ENCODE data around the gene SLF1.

SLF1 gene

GRCh38 chr5:94689908-94690307 lies 71.4 kb downstream of the SLF1 start:
- Mint-ChIP-seq H3K36me3 (ENCODE audit: low read depth) (peaks cover 25% of the 10 kb centered on the region), H3K9me3 (no peaks in the 10 kb centered on the region), H3K27me3 (ENCODE audit: low read depth) (no peaks in the 10 kb centered on the region), H3K27ac (no peak overlapping the region), H3K4me1 (ENCODE audit: low read depth) (peaks cover 12% of the 10 kb centered on the region), H3K4me3 (no peak overlapping the region)

GRCh38 chr5:94690778-94691177 lies 72.3 kb downstream of the SLF1 start:
- Mint-ChIP-seq H3K36me3 (ENCODE audit: low read depth) (peaks cover 25% of the 10 kb centered on the region), H3K27me3 (ENCODE audit: low read depth) (no peaks in the 10 kb centered on the region), H3K27ac (no peak overlapping the region), H3K9me3 (no peaks in the 10 kb centered on the region), H3K4me1 (ENCODE audit: low read depth) (peaks cover 12% of the 10 kb centered on the region), H3K4me3 (no peak overlapping the region)

- H3K36me3 Mint-ChIP-seq (ENCODE audit: low read depth), result peaks cover 24% of the 10 kb centered on the region
- no peaks in the 10 kb centered on the region for H3K27me3 Mint-ChIP-seq (ENCODE audit: low read depth)
- H3K4me1 Mint-ChIP-seq (ENCODE audit: low read depth), result peaks cover 10% of the 10 kb centered on the region
- H3K27ac Mint-ChIP-seq, result no peak overlapping the region
- no peak overlapping the region for H3K4me3 Mint-ChIP-seq
- no peaks in the 10 kb centered on the region for H3K9me3 Mint-ChIP-seq
These were observed 72.8 kb downstream of the SLF1 start for GRCh38 chr5:94691291-94691690.

GRCh38 chr5:94691949-94692348 lies 73.5 kb downstream of the SLF1 start:
- H3K36me3 Mint-ChIP-seq (ENCODE audit: low read depth), result peaks cover 22% of the 10 kb centered on the region
- H3K27ac Mint-ChIP-seq, result no peak overlapping the region

GRCh38 chr5:94692581-94692980 lies 74.1 kb downstream of the SLF1 start:
- peaks cover 18% of the 10 kb centered on the region for H3K36me3 Mint-ChIP-seq (ENCODE audit: low read depth)
- peaks cover 10% of the 10 kb centered on the region for H3K4me1 Mint-ChIP-seq (ENCODE audit: low read depth)
- no peaks in the 10 kb centered on the region for H3K9me3 Mint-ChIP-seq
- H3K27me3 Mint-ChIP-seq (ENCODE audit: low read depth), result no peaks in the 10 kb centered on the region
- H3K4me3 Mint-ChIP-seq, result no peak overlapping the region
- H3K27ac Mint-ChIP-seq, result no peak overlapping the region

More at GRCh38 chr5:94691949-94692348, 73.5 kb downstream of the SLF1 start:
- H3K4me3 Mint-ChIP-seq, result no peak overlapping the region
- H3K27me3 Mint-ChIP-seq (ENCODE audit: low read depth), result no peaks in the 10 kb centered on the region
- H3K9me3 Mint-ChIP-seq, result no peaks in the 10 kb centered on the region
- peaks cover 10% of the 10 kb centered on the region for H3K4me1 Mint-ChIP-seq (ENCODE audit: low read depth)

GRCh38 chr5:94693043-94693822 lies 74.8 kb downstream of the SLF1 start:
- H3K4me3 Mint-ChIP-seq, result no peak overlapping the region
- H3K36me3 Mint-ChIP-seq (ENCODE audit: low read depth), result peaks cover 18% of the 10 kb centered on the region
- peak overlapping the region; percentile 10 for H3K27ac Mint-ChIP-seq
- H3K27me3 Mint-ChIP-seq (ENCODE audit: low read depth), result no peaks in the 10 kb centered on the region
- no peaks in the 10 kb centered on the region for H3K9me3 Mint-ChIP-seq
- H3K4me1 Mint-ChIP-seq (ENCODE audit: low read depth), result peaks cover 10% of the 10 kb centered on the region

GRCh38 chr5:94693845-94694370 lies 75.4 kb downstream of the SLF1 start:
- Mint-ChIP-seq H3K9me3 (no peaks in the 10 kb centered on the region), H3K36me3 (ENCODE audit: low read depth) (peaks cover 15% of the 10 kb centered on the region), H3K4me1 (ENCODE audit: low read depth) (peaks cover 10% of the 10 kb centered on the region), H3K27me3 (ENCODE audit: low read depth) (no peaks in the 10 kb centered on the region), H3K27ac (no peak overlapping the region), H3K4me3 (no peak overlapping the region)

- no peaks in the 10 kb centered on the region for H3K27me3 Mint-ChIP-seq (ENCODE audit: low read depth)
- H3K36me3 Mint-ChIP-seq (ENCODE audit: low read depth), result peaks cover 12% of the 10 kb centered on the region
- H3K9me3 Mint-ChIP-seq, result no peaks in the 10 kb centered on the region
- H3K27ac Mint-ChIP-seq, result no peak overlapping the region
- H3K4me3 Mint-ChIP-seq, result no peak overlapping the region
- peaks cover 10% of the 10 kb centered on the region for H3K4me1 Mint-ChIP-seq (ENCODE audit: low read depth)
These were observed 76.2 kb downstream of the SLF1 start for GRCh38 chr5:94694671-94695070.

- H3K9me3 Mint-ChIP-seq, result no peaks in the 10 kb centered on the region
- no peak overlapping the region for H3K27ac Mint-ChIP-seq
- no peaks in the 10 kb centered on the region for H3K27me3 Mint-ChIP-seq (ENCODE audit: low read depth)
- peaks cover 5% of the 10 kb centered on the region for H3K36me3 Mint-ChIP-seq (ENCODE audit: low read depth)
- peaks cover 21% of the 10 kb centered on the region for H3K4me1 Mint-ChIP-seq (ENCODE audit: low read depth)
- H3K4me3 Mint-ChIP-seq, result no peak overlapping the region
These were observed 79.7 kb downstream of the SLF1 start for GRCh38 chr5:94698197-94698596.

GRCh38 chr5:94699562-94699961 lies 81.1 kb downstream of the SLF1 start:
- Mint-ChIP-seq H3K9me3 (no peaks in the 10 kb centered on the region), H3K27me3 (ENCODE audit: low read depth) (no peaks in the 10 kb centered on the region), H3K36me3 (ENCODE audit: low read depth) (peaks cover 5% of the 10 kb centered on the region), H3K4me1 (ENCODE audit: low read depth) (peaks cover 17% of the 10 kb centered on the region), H3K4me3 (no peak overlapping the region), H3K27ac (no peak overlapping the region)

- Mint-ChIP-seq H3K27me3 (ENCODE audit: low read depth) (no peaks in the 10 kb centered on the region), H3K27ac (peak overlapping the region; percentile 43), H3K4me3 (no peak overlapping the region), H3K9me3 (no peaks in the 10 kb centered on the region), H3K4me1 (ENCODE audit: low read depth) (peaks cover 17% of the 10 kb centered on the region), H3K36me3 (ENCODE audit: low read depth) (peaks cover 5% of the 10 kb centered on the region)
These were observed 82.1 kb downstream of the SLF1 start for GRCh38 chr5:94700592-94700991.

GRCh38 chr5:94702729-94703128 lies 84.3 kb downstream of the SLF1 start:
- H3K27ac Mint-ChIP-seq, result peak overlapping the region; percentile 41
- peaks cover 19% of the 10 kb centered on the region for H3K4me1 Mint-ChIP-seq (ENCODE audit: low read depth)
- H3K27me3 Mint-ChIP-seq (ENCODE audit: low read depth), result no peaks in the 10 kb centered on the region
- H3K36me3 Mint-ChIP-seq (ENCODE audit: low read depth), result peaks cover 5% of the 10 kb centered on the region
- H3K4me3 Mint-ChIP-seq, result no peak overlapping the region
- H3K9me3 Mint-ChIP-seq, result no peaks in the 10 kb centered on the region

GRCh38 chr5:94705427-94705826 lies 87.0 kb downstream of the SLF1 start:
- Mint-ChIP-seq H3K27ac (no peak overlapping the region), H3K36me3 (ENCODE audit: low read depth) (peaks cover 6% of the 10 kb centered on the region), H3K9me3 (no peaks in the 10 kb centered on the region), H3K27me3 (ENCODE audit: low read depth) (no peaks in the 10 kb centered on the region), H3K4me3 (no peak overlapping the region), H3K4me1 (ENCODE audit: low read depth) (peaks cover 17% of the 10 kb centered on the region)

- Mint-ChIP-seq H3K27me3 (ENCODE audit: low read depth) (no peaks in the 10 kb centered on the region), H3K36me3 (ENCODE audit: low read depth) (peaks cover 12% of the 10 kb centered on the region), H3K4me1 (ENCODE audit: low read depth) (peaks cover 9% of the 10 kb centered on the region), H3K27ac (no peak overlapping the region), H3K9me3 (no peaks in the 10 kb centered on the region), H3K4me3 (no peak overlapping the region)
These were observed 88.9 kb downstream of the SLF1 start for GRCh38 chr5:94707359-94707758.

- H3K36me3 Mint-ChIP-seq (ENCODE audit: low read depth), result peaks cover 19% of the 10 kb centered on the region
- no peaks in the 10 kb centered on the region for H3K9me3 Mint-ChIP-seq
- H3K4me3 Mint-ChIP-seq, result no peak overlapping the region
- H3K4me1 Mint-ChIP-seq (ENCODE audit: low read depth), result peaks cover 2% of the 10 kb centered on the region
- no peaks in the 10 kb centered on the region for H3K27me3 Mint-ChIP-seq (ENCODE audit: low read depth)
- H3K27ac Mint-ChIP-seq, result no peak overlapping the region
These were observed 90.8 kb downstream of the SLF1 start for GRCh38 chr5:94709277-94709676.
